ENCODE measurements around the gene SLCO1C1. TPM values are rescaled to one million over a fixed set of nuclear protein-coding genes. Genes with fewer than 3 reads are reported as not detected.

SLCO1C1 gene
- total RNA-seq, 2 donors from 2014 or later = 1.5 to 4.5 TPM

DNA sequence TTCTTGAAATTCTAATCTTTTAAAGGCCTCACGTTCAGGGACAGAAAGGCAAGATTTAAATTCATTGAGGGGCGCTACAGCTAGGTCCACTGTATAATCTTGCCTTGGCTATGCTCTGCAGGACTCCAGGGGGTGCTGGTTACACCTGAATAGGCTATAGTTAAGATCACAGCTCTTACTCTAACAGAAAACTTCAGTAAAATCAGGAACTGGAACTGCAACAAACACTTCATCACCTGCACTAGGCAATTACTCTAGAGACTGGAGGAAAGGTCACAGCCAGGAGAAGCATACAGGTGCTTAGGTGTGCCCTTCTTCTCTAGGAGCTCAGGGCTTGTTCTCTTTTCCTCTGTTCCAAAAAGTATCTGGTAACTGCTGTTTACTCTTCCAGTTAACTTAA, 20.9 kb downstream of the SLCO1C1 start:
- TF ChIP-seq, protein P1, sequence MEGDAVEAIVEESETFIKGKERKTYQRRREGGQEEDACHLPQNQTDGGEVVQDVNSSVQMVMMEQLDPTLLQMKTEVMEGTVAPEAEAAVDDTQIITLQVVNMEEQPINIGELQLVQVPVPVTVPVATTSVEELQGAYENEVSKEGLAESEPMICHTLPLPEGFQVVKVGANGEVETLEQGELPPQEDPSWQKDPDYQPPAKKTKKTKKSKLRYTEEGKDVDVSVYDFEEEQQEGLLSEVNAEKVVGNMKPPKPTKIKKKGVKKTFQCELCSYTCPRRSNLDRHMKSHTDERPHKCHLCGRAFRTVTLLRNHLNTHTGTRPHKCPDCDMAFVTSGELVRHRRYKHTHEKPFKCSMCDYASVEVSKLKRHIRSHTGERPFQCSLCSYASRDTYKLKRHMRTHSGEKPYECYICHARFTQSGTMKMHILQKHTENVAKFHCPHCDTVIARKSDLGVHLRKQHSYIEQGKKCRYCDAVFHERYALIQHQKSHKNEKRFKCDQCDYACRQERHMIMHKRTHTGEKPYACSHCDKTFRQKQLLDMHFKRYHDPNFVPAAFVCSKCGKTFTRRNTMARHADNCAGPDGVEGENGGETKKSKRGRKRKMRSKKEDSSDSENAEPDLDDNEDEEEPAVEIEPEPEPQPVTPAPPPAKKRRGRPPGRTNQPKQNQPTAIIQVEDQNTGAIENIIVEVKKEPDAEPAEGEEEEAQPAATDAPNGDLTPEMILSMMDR (IDR thresholded peaks at IDR 0.05) = no peak
- H3K9me3 ChIP-seq = no peaks in the 10 kb centered on the region

DNA sequence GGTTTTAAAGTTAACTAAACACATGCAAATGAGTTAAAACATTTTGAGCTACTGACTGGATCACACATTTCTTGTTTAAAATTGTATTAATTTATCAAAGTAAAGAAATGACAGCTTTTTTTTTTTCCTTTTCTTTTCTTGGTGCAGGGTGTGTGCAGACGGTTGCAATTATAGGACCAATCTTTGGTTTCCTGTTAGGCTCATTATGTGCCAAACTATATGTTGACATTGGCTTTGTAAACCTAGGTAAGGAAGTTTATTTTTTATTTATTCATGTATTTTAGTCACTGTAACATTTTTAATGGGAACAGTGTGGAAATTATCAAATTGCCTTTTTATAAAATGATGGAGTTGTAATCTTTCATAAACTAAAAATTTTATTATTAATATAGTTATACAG, 21.9 kb downstream of the SLCO1C1 start:
- Histone ChIP-seq H3K4me1 (ENCODE audit: control insufficient read depth in 1 of 2, low read depth in 2 of 2) (no peaks in the 10 kb centered on the region), H3K9me3 (no peaks in the 10 kb centered on the region), H3K36me3 (no peaks in the 10 kb centered on the region), H3K27me3 (replicated peaks; ENCODE audit: insufficient read depth) (no peaks in the 10 kb centered on the region), H3K4me3 (no peak overlapping the region), H3K27ac (no peak overlapping the region)
- no peak for ATAC-seq (ENCODE audit: insufficient number of reproducible peaks, low FRiP score, low read depth)
- TF ChIP-seq, protein P1 (IDR thresholded peaks at IDR 0.05) = no peak
- no peak for DNase-seq (ENCODE audit: low spot score)

More for the DNA sequence above, 20.9 kb downstream of the SLCO1C1 start:
- no peak overlapping the region for H3K4me3 ChIP-seq
- no peak for ATAC-seq (ENCODE audit: insufficient number of reproducible peaks, low FRiP score, low read depth)
- no peaks in the 10 kb centered on the region for H3K27me3 ChIP-seq (replicated peaks; ENCODE audit: insufficient read depth)
- DNase-seq (ENCODE audit: low spot score) = no peak
- H3K36me3 ChIP-seq = no peaks in the 10 kb centered on the region
- no peaks in the 10 kb centered on the region for H3K4me1 ChIP-seq (ENCODE audit: control insufficient read depth in 1 of 2, low read depth in 2 of 2)
- H3K27ac ChIP-seq = no peak overlapping the region

DNA sequence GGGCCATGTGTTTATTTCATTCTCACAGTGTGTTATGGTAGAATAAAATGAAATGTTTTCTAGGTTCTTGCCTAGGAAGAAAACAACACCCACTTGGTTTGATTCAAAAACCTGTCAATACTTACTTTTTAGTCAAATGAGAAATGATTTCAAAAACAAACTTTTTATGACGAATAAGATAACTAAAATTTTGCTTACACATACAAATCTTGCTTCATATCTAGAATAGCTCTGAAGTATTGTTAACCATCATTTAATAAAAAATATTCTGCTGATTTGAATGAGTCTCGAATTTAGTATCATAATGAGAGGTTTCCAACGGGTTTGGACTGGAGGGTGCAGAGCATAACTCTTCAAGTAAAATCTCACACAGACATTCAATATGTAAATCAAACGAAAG, 23.2 kb downstream of the SLCO1C1 start:
- DNase-seq (ENCODE audit: low spot score) (no peak), ATAC-seq (ENCODE audit: insufficient number of reproducible peaks, low FRiP score, low read depth) (no peak)
- no peaks in the 10 kb centered on the region for H3K27me3 ChIP-seq (replicated peaks; ENCODE audit: insufficient read depth)
- no peaks in the 10 kb centered on the region for H3K9me3 ChIP-seq
- H3K4me1 ChIP-seq (ENCODE audit: control insufficient read depth in 1 of 2, low read depth in 2 of 2) = no peaks in the 10 kb centered on the region
- H3K36me3 ChIP-seq = no peaks in the 10 kb centered on the region
- no peak overlapping the region for H3K27ac ChIP-seq
- TF ChIP-seq, protein P1 (IDR thresholded peaks at IDR 0.05) = no peak
- H3K4me3 ChIP-seq = no peak overlapping the region

DNA sequence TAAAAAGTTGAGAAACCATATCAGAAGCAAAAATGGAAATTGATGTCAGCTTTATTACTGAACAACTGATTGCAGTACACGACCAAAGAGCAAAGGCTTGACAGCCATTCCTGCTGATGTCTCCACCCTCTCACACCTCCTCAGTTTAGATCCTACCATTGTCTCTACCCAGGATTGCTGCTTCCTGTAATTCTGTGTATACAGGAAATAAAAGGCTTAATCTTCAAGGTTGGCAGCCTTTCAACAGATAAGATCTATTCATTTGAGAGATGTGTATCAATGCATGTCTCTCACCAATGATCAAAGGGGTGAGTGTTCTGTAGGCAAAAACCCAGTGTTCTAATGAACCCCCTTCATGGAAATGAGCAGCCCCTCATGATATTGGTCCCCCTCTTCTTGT, 27.0 kb downstream of the SLCO1C1 start:
- Histone ChIP-seq H3K27me3 (replicated peaks; ENCODE audit: insufficient read depth) (no peaks in the 10 kb centered on the region), H3K27ac (no peak overlapping the region), H3K4me3 (no peak overlapping the region), H3K9me3 (no peaks in the 10 kb centered on the region), H3K4me1 (ENCODE audit: control insufficient read depth in 1 of 2, low read depth in 2 of 2) (no peaks in the 10 kb centered on the region), H3K36me3 (no peaks in the 10 kb centered on the region)
- TF ChIP-seq, protein P1 (IDR thresholded peaks at IDR 0.05) = no peak
- ATAC-seq (ENCODE audit: insufficient number of reproducible peaks, low FRiP score, low read depth) (no peak), DNase-seq (ENCODE audit: low spot score) (no peak)

DNA sequence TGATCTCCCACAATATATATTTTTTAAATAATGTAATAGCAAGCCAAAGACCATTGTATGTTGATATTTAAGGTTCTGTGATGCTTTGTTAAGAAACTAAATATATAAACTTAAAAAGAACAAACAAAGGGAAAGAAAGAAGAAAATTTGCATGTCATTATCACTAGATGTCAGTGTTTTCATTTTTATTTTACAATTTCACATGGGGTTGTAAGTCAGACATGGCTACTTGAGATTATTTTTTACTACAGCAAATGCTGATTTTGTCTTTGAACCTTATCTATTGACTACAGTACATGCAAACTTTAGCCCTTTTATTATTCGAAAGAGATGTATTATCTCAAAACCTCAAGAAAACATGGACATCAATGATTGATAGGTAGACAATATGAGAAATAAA, 36.1 kb downstream of the SLCO1C1 start:
- Histone ChIP-seq H3K9me3 (no peaks in the 10 kb centered on the region), H3K4me3 (no peak overlapping the region), H3K4me1 (ENCODE audit: control insufficient read depth in 1 of 2, low read depth in 2 of 2) (no peaks in the 10 kb centered on the region), H3K27ac (no peak overlapping the region), H3K36me3 (no peaks in the 10 kb centered on the region), H3K27me3 (replicated peaks; ENCODE audit: insufficient read depth) (no peaks in the 10 kb centered on the region)
- ATAC-seq (ENCODE audit: insufficient number of reproducible peaks, low FRiP score, low read depth) (no peak), DNase-seq (ENCODE audit: low spot score) (no peak)
- TF ChIP-seq, protein P1 (IDR thresholded peaks at IDR 0.05) = no peak
